HG03442 (cell line): Measurements from ENCODE around the gene MGMT.

Source experiments
- ATAC-seq: cut with Tn5 transposase; IDR thresholded peaks from one replicate; pipeline ENCODE4 v1.9.1; 2021; ENCODE audit warnings: mild to moderate bottlenecking, moderate library complexity; ENCODE audit not compliant: unreplicated experiment

The MGMT gene

DNA sequence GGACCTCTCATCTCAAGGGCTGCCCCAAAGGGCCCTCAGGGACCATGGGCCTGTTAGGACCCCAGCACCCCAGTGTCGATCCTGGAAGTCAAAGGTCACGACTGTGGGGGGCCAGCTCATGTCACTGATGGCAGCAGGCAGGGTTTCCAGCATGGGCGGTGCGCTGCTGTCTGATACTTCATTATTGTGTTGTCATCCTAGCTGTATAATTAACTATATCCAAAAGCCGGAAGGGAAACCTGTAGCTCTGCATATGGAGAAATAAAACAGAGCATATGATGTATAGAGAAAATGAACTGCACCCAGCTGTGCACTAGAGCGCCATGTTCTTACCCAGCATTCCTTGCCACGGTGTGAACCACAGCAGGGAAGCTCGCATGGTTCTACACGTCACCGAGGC is 300.7 kb downstream of the MGMT start:
- ATAC-seq, result no peak

- no peak for ATAC-seq
These were observed 301.7 kb downstream of the MGMT start for GRCh38 chr10:129768437-129769355.

GRCh38 chr10:129769381-129770116 is 302.5 kb downstream of the MGMT start:
- no peak for ATAC-seq

- ATAC-seq, result no peak
These were observed 303.2 kb downstream of the MGMT start for GRCh38 chr10:129770286-129770685.

GRCh38 chr10:129771024-129771423 is 304.0 kb downstream of the MGMT start:
- no peak for ATAC-seq

DNA sequence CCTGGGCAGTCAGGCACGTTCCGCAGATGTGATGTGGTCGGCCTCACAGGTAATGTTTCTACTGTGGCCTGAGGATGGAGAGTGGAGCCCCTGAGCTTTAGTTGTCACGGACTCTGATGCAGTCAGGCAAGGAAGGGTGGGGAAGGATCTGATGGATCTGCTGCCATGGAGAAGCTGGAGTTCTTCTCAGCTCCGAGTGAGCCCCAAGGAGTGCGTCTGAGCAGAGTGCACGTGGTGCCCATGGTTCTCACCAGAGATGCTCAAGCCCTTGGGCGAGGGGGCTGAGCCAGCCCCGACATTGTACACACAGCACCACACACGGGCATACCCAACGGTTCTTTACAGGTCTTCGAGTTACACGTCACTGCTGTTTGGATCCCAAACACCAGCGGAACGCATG is 304.5 kb downstream of the MGMT start:
- no peak for ATAC-seq

DNA sequence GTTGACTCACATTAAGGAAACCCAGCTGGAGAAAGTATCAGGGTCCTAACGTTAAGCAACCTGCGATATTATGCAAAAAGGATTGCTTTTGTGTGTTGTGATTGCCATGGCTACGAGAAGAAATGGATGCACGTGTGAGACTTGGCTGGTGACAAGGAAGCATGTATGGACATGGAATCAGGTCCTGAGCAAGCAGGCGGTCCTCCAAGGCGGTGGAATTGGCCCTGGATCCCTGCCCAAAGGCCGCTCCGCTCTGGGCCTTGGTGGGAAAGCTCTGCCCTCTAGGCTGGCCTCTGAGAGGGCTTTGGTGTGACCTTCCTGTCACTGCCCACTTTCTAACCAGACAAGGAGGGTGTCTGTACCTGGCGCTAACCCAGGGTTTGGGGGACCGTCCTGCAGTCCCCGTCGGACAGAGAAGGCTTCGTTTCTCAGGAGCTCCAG is 305.0 kb downstream of the MGMT start:
- no peak for ATAC-seq

GRCh38 chr10:129772468-129773358 is 305.7 kb downstream of the MGMT start:
- no peak for ATAC-seq

DNA sequence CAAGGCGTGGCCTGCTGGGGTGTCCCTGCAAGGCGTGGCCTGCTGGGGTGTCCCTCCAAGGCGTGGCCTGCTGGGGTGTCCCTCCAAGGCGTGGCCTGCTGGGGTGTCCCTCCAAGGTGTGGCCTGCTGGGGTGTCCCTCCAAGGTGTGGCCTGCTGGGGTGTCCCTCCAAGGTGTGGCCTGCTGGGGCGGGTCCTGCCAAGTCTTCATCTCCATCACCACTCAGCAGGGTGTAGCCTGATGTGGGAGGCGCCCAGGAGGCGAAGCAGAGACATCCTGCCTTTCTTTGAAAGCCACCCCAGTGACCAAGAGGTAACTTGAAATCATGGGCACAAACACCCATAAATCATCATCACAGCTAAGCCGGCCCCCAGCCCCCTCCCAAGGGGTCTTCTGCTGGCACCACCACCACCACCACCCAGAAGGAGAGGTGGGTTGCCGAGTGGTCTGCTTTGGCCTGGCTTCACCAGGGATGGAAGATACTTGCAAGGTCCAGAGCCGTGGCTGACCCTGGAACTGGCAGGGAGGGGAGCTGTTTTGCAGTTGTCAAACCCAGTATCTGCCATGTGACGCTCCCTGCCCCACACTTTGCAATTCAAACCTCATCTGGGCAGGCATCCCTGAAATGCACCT is 306.4 kb downstream of the MGMT start:
- no peak for ATAC-seq

DNA sequence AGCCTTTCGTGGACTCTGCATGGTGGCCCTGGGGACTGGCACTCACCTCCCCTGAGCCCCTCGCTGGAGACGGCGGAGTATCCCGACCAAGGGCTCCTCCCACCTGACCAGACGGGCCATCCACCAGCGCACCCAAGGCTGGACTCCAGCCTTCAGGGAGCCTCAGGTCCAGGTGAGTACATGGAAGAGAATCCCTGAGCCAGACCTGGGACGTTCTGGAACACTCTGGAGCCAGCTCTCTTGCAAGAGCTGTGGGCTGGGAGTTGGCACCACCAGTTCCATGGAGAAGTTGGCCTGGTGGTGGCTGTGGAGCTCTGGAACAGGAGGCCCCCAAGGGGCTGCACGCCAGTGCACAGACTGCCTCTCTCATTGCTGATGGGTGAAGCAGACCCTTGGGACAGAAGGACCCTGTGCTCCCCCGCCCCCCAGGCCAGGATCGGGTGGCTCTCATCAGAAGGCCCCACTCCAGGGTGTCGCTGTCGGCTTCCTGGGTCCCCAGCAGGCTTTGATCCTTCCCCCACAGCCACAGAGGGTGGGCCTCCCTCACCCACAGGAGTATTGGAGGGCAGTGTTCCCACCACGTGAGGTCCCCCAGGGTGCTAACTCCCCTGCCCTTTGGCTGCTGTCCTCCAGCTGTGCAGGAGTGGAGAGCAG is 307.2 kb downstream of the MGMT start:
- ATAC-seq, result no peak

DNA sequence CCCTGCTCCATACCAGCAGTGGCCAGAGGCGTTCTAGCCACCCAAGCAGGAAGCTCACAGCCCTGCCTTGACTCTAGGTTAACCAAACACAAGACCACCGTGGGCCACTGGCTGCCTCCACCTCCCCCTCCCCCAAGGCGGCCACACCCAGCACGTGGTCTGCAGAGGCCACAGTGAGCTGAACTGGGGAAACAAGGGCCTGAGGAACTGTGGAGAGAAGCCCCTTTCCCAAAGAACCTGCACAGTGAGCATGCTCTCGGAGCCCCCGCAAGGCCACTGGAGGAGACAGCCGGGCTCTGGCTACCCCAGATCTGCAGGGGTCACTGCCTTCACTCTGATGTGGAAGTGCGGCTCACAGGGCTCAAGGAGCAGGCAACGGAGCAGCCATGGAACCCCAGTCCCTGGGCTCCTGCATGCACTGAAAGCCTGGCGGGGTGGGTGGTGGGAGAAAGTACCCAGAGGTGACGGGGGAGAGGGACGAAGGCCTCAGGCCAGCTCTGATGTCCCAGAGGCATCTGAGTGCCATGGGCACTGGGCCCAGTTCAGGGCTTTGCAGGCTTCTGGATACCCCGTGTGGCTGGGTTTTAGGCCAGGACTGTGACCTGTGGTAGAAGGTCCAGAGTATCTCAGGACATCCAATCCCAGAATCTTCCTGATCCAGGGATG is 307.8 kb downstream of the MGMT start:
- ATAC-seq, result no peak

DNA sequence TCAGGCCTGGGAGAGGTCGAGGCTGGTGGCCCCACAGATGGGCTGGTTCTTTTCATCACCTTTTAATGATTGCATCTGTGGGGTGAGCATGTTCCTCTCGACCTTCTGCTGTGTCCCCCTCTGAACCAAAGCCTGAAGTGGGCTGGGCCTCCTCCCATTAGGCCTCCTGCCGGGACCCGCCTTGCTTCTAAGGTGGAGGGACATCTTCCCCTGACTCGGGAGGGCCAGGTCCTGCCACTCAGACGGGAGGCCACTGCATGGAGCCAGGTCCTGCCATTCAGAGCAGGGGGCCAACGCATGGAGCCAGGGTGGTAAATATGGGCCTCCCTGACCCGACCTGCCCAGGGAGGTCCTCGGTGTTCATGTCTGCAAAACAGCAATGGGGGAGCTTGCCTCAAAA is 308.6 kb downstream of the MGMT start:
- ATAC-seq, result no peak

GRCh38 chr10:129777687-129778086 is 310.6 kb downstream of the MGMT start:
- no peak for ATAC-seq

- ATAC-seq, result no peak
These were observed 311.5 kb downstream of the MGMT start for GRCh38 chr10:129778571-129778970.

DNA sequence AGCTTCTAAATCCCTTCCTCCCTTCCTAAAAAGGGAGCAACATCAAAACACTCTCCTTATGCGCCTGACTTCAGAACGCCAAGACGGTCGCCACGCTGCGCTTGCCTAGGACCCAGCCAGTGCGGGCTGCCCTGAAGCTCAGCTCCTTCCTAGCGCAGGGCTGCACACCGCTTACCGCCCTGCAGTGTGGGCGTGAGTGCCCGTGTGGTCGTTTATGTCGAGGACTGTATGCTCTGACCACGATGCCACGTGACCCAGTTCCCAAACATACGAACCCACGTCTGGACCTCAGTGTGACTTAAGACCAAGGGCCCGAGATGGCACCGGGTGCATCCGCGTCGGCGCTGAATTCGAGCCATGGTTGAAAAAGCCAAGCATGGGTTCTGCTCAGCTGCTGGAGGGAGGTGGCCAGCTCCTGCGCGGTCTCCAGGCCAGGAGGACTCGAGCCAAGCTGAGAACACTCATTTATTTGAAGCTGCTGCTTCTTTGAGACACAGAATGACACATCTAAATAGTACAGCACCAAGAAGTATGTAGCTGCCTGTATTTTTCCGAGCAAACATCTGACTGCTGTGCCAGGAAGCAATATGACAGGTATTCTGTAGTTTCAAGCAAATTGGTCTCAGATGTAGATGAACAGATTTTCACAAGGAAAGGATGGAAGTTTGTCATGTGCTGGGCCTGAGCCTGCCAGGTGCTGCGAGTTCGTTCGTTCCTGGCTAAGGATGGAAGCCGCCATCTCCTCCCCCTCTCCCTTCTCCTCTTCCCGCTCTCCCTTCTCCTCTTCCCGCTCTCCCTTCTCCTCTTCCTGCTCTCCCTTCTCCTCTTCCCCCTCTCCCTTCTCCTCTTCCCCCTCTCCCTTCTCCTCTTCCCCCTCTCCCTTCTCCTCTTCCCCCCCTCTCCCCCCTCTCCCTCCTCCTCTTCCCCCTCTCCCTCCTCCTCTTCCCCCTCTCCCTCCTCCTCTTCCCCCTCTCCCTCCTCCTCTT is 312.4 kb downstream of the MGMT start:
- ATAC-seq, result no peak

- no peak for ATAC-seq
These were observed 313.2 kb downstream of the MGMT start for GRCh38 chr10:129780198-129780597.

DNA sequence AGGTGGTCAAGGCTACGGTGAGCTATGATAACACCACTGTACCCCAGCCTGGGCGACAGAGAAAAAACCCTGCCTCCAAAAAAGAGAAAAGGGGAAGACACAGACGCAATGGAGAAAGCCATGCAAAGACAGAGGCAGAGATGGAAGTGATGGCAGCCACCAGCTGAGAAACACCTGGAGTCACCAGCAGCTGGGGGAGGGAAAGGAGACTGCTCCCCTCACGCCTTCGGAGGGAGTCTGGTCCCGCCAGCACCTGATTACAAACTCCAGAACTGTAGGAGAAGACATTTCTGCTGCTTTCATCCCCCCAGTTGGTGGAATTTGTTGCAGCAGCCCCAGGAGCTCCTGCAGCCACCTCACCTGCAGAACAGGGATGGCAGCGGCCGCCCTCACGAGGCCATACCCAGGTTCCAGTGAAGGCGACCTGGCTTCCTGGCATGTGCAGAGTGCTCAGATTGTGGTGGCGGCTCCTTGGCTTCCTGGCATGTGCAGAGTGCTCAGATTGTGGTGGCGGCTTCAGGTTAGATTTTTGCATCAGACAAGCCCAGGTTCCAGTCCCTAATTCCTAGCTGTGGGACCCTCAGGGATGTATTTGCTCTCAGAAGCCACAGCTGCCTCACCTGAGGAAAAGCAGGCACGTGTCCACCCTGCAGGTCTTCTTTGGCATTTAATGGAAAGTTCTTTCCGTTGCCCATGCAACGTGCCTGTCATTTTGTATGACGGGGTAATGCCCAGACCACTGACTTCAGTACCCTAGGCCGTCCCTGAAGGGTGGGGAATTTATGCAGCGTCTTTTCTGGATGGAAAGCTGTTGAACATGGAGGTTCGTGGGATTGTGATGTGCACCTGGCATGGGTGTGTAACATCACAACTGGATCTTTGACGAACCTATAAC is 314.1 kb downstream of the MGMT start:
- no peak for ATAC-seq
